Peyer's patch (tissue), 4 donors: ENCODE measurements around the gene AGAP3.

Source experiments
- POLR2A ChIP-seq, 2 donors: fragments of 450-650 bp; IDR thresholded peaks; one replicate each; pipeline ENCODE4 v1.5.1; 2017; ENCODE audit warnings: antibody characterized with exemption in 2 of 2, mild to moderate bottlenecking in 2 of 2, moderate library complexity in 2 of 2
- TF ChIP-seq, protein P1 (sequence below), 6 experiments: fragments of 450-650 bp in 4 of 6; fragments of 200-600 bp in 2 of 6; sonication (generic) in 1 of 6; IDR thresholded peaks; one replicate each; pipeline ENCODE4 v1.5.1; 2017 to 2019; ENCODE audit warnings: antibody characterized with exemption in 6 of 6, mild to moderate bottlenecking in 3 of 6, moderate library complexity in 1 of 6

DNA sequence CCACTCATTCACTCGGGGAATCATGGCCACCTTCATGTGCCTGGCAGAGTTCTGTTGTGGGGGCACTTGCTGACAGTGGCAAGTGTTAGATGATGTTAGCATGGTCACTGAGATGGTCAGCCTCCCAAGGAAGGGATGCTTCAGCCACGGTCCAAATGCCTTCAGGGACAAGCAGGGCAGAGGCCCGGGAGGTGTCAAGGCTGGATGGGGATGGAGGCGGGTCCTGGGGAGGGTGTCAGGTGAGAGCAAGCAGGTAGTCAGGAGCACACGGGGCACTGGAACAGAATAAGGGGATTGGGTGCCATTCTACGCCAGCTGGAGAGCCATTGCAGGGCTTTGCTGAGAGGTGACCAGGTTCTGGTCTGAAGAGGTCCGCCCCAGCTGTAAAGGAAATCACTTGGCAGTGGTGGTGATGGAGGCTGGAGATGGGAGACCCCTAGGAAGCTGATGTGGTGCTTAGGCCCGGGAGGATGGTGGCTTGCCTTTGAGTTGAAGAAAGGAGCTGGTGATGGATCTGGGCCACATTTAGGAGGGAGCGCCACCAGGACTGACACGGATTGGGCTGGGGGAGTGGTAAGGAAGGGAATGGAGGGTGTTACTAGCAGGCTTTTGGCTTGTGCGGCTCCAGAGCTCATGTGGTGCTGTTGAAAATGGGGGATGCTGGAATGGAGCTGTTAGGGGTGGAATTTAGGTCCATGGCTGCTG lies 24.1 kb downstream of the AGAP3 start:
- no peak for TF ChIP-seq POLR2A (IDR thresholded peaks at IDR 0.05)
- TF ChIP-seq, protein P1, sequence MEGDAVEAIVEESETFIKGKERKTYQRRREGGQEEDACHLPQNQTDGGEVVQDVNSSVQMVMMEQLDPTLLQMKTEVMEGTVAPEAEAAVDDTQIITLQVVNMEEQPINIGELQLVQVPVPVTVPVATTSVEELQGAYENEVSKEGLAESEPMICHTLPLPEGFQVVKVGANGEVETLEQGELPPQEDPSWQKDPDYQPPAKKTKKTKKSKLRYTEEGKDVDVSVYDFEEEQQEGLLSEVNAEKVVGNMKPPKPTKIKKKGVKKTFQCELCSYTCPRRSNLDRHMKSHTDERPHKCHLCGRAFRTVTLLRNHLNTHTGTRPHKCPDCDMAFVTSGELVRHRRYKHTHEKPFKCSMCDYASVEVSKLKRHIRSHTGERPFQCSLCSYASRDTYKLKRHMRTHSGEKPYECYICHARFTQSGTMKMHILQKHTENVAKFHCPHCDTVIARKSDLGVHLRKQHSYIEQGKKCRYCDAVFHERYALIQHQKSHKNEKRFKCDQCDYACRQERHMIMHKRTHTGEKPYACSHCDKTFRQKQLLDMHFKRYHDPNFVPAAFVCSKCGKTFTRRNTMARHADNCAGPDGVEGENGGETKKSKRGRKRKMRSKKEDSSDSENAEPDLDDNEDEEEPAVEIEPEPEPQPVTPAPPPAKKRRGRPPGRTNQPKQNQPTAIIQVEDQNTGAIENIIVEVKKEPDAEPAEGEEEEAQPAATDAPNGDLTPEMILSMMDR (IDR thresholded peaks at IDR 0.05): no peak
